GM12878 (cell line): Measurements from ENCODE around the gene PSMC3IP. TPM values are rescaled to one million over a fixed set of nuclear protein-coding genes. Genes with fewer than 3 reads are reported as not detected.
A peak's percentile ranks its signal among the peaks of the same experiment; 100 is the strongest.

Experiments
- BCL3 ChIP-seq: IDR thresholded peaks from 2 replicates; pipeline ENCODE4 v1.6.1; 2011; ENCODE audit warnings: borderline replicate concordance, low read depth, mild to moderate bottlenecking, moderate library complexity, low read length; ENCODE audit not compliant: insufficient read depth, poor library complexity, severe bottlenecking
- BHLHE40 ChIP-seq, 2 experiments: fragments of 450-650 bp in 1 of 2; IDR thresholded peaks; 2 replicates each; pipeline ENCODE4 v1.6.1; 2011 to 2017; ENCODE audit warnings: low read depth in 2 of 2, borderline replicate concordance in 1 of 2, improper control_type of control experiment in 1 of 2, low read length in 1 of 2, mild to moderate bottlenecking in 1 of 2
- CBX5 ChIP-seq: sonication (generic); IDR thresholded peaks from 2 replicates; pipeline ENCODE4 v1.6.1; 2016; ENCODE audit warnings: low read depth, moderate library complexity, mild to moderate bottlenecking, inconsistent platforms
- CHD2 ChIP-seq: IDR thresholded peaks from 2 replicates; pipeline ENCODE4 v1.6.1; 2011; ENCODE audit warnings: low read depth, low read length, improper control_type of control experiment, borderline replicate concordance
- CTCF ChIP-seq, 3 experiments: IDR thresholded peaks in 2 of 3; conservative IDR thresholded peaks in 1 of 3; 2 replicates each; pipeline ENCODE4 v1.5.1; 2011; ENCODE audit warnings: low read depth in 3 of 3, low read length in 3 of 3, mild to moderate bottlenecking in 3 of 3, control low read depth in 2 of 3, moderate library complexity in 2 of 3, inconsistent platforms in 1 of 3, mixed read lengths in 1 of 3; ENCODE audit not compliant: control insufficient read depth in 2 of 3, insufficient read depth in 1 of 3; ENCODE audit errors: extremely low read depth in 1 of 3
- ELK1 ChIP-seq: IDR thresholded peaks from 2 replicates; pipeline ENCODE4 v1.6.1; 2012; ENCODE audit warnings: low read depth, low read length, improper control_type of control experiment
- FOXK2 ChIP-seq: fragments of 450-650 bp; IDR thresholded peaks from 2 replicates; pipeline ENCODE4 v1.6.1; 2017; ENCODE audit warnings: mild to moderate bottlenecking, moderate library complexity
- GABPA ChIP-seq: IDR thresholded peaks from 2 replicates; pipeline ENCODE4 v1.6.1; 2014; ENCODE audit warnings: antibody characterized with exemption, low read depth, mild to moderate bottlenecking, inconsistent platforms
- GATAD2B ChIP-seq: fragments of 450-650 bp; conservative IDR thresholded peaks from 2 replicates; pipeline ENCODE4 v1.6.1; 2017; ENCODE audit warnings: low read depth, mild to moderate bottlenecking, moderate library complexity
- KDM1A ChIP-seq: fragments of 200-600 bp; sonication (generic); IDR thresholded peaks from 2 replicates; pipeline ENCODE4 v1.6.1; 2016; ENCODE audit warnings: borderline replicate concordance
- LARP7 ChIP-seq: fragments of 450-650 bp; IDR thresholded peaks from 2 replicates; pipeline ENCODE4 v1.6.1; 2017; ENCODE audit warnings: mild to moderate bottlenecking
- MEF2A ChIP-seq: IDR thresholded peaks from 2 replicates; pipeline ENCODE4 v1.6.1; 2011; ENCODE audit warnings: low read depth, mild to moderate bottlenecking, low read length, moderate library complexity; ENCODE audit not compliant: insufficient read depth
- MXI1 ChIP-seq: fragments of 150-350 bp; IDR thresholded peaks from 2 replicates; pipeline ENCODE4 v1.6.1; 2011; ENCODE audit warnings: low read depth, mild to moderate bottlenecking, inconsistent platforms, low read length, improper control_type of control experiment
- MYC ChIP-seq: IDR thresholded peaks from 2 replicates; pipeline ENCODE4 v1.6.1; 2011; ENCODE audit warnings: mild to moderate bottlenecking, low read length, moderate library complexity, inconsistent platforms; ENCODE audit not compliant: insufficient read depth, insufficient replicate concordance, insufficient read length, severe bottlenecking
- NFIC ChIP-seq: IDR thresholded peaks from 2 replicates; pipeline ENCODE4 v1.6.1; 2012; ENCODE audit warnings: low read depth, mild to moderate bottlenecking, inconsistent platforms, low read length, moderate library complexity
- NFYA ChIP-seq: IDR thresholded peaks from 2 replicates; pipeline ENCODE4 v1.6.1; 2011; ENCODE audit warnings: low read depth, mild to moderate bottlenecking, low read length, improper control_type of control experiment, borderline replicate concordance
- POU2F2 ChIP-seq: IDR thresholded peaks from 3 replicates; pipeline ENCODE4 v1.6.1; 2011; ENCODE audit warnings: low read depth, mild to moderate bottlenecking, low read length, borderline replicate concordance
- RCOR1 ChIP-seq: conservative IDR thresholded peaks from 2 replicates; pipeline ENCODE4 v1.6.1; 2012; ENCODE audit warnings: low read depth, low read length, improper control_type of control experiment
- SIN3A ChIP-seq: IDR thresholded peaks from 2 replicates; pipeline ENCODE4 v1.6.1; 2012; ENCODE audit warnings: low read depth, low read length, improper control_type of control experiment
- SMAD5 ChIP-seq: IDR thresholded peaks from 2 replicates; pipeline ENCODE4 v1.6.1; 2016; ENCODE audit warnings: antibody characterized with exemption, low read depth
- SMC3 ChIP-seq: IDR thresholded peaks from 2 replicates; pipeline ENCODE4 v1.6.1; 2011; ENCODE audit warnings: low read length, improper control_type of control experiment, borderline replicate concordance
- SREBF1 ChIP-seq: IDR thresholded peaks from 2 replicates; pipeline ENCODE4 v1.6.1; 2012; ENCODE audit warnings: mild to moderate bottlenecking, low read length
- TARDBP ChIP-seq: IDR thresholded peaks from 2 replicates; pipeline ENCODE4 v1.6.1; 2016; ENCODE audit warnings: borderline replicate concordance
- TBL1XR1 ChIP-seq: IDR thresholded peaks from 2 replicates; pipeline ENCODE4 v1.6.1; 2012; ENCODE audit warnings: low read depth, low read length, improper control_type of control experiment
- TCF7 ChIP-seq: IDR thresholded peaks from 2 replicates; pipeline ENCODE4 v1.6.1; 2014; ENCODE audit warnings: antibody characterized with exemption, borderline replicate concordance
- ZNF24 ChIP-seq: fragments of 450-650 bp; IDR thresholded peaks from 2 replicates; pipeline ENCODE4 v1.6.1; 2017; ENCODE audit warnings: antibody characterized with exemption, mild to moderate bottlenecking
- ZNF384 ChIP-seq: IDR thresholded peaks from 2 replicates; pipeline ENCODE4 v1.6.1; 2012; ENCODE audit warnings: low read depth, mild to moderate bottlenecking, low read length, improper control_type of control experiment, borderline replicate concordance
- ZSCAN29 ChIP-seq: fragments of 450-650 bp; IDR thresholded peaks from 2 replicates; pipeline ENCODE4 v1.6.1; 2017; ENCODE audit warnings: mild to moderate bottlenecking, moderate library complexity
- polyA plus RNA-seq, 11 experiments: library from polyadenylated mRNA; depleted of rRNA in 4 of 11; unstranded in 6 of 11; stranded (reverse) in 5 of 11; fragments of >200 nt; fragmentation: Nextera tagmentation in 4 of 11; fragmentation: Illumina TruSeq in 1 of 11; extraction: Ambion mirVana in 4 of 11; extraction: Trizol in 1 of 11; gene quantifications; 1 replicate in 1 of 11; 2 replicates in 10 of 11; pipeline versions ENCODE4 v1.2.1 to v1.2.3, GENCODE V29; 2011 to 2016; ENCODE audit warnings: inconsistent platforms in 2 of 11, missing spikeins in 2 of 11, low read depth in 1 of 11
- total RNA-seq, 4 experiments: library from RNA; depleted of rRNA in 3 of 4; stranded (reverse); fragments of >200 nt in 3 of 4; fragmentation: Illumina TruSeq in 1 of 4; extraction: Trizol in 1 of 4; gene quantifications; 2 replicates each; pipeline versions ENCODE4 v1.2.1 to v1.2.3, GENCODE V29; 2013 to 2021

PSMC3IP gene
- total and polyA plus RNA-seq, 10 of the 15 experiments (the other 5 are each of a cell fraction or from before 2014, with no cell fraction given) = 6.8 to 34.5 (median 17.7) TPM

GRCh38 chr17:42548070-42548837, 29.3 kb downstream of the PSMC3IP start (continued):
- TF ChIP-seq MXI1 (no peak), BHLHE40 (IDR thresholded peaks at IDR 0.05; ENCODE audit: borderline replicate concordance in 1 of 2, low read depth in 2 of 2, low read length in 1 of 2) (peak in 1 of 2 experiments; percentile 34; a peak in 2 of 4 replicates), SMAD5 (no peak), NFIC (no peak), ZSCAN29 (no peak), CHD2 (no peak), FOXK2 (no peak), CBX5 (no peak), TBL1XR1 (no peak), TCF7 (no peak), LARP7 (peak; percentile 42; the same call in 1 of the 2 replicates), GABPA (no peak), NFYA (no peak), SMC3 (peak; percentile 51; the same call in 1 of the 2 replicates), SREBF1 (no peak), ELK1 (no peak), KDM1A (no peak), POU2F2 (no peak), MYC (no peak), SIN3A (no peak), MEF2A (0 out of 2 replicates have a peak, but pooled peaks have one; percentile 7), GATAD2B (peak; percentile 62; the same call in 1 of the 2 replicates), ZNF384 (no peak), CTCF (IDR thresholded peaks at IDR 0.05 in 2 of 3, conservative IDR thresholded peaks at IDR 0.05 in 1 of 3; ENCODE audit: control insufficient read depth in 2 of 3, extremely low read depth in 1 of 3, insufficient read depth in 1 of 3, low read depth in 3 of 3, low read length in 3 of 3) (peak; percentile 60 to 71 (median 69); a peak in 5 of 6 replicates), ZNF24 (no peak), BCL3 (peak; percentile 54), TARDBP (no peak), RCOR1 (no peak)
